ENCODE measurements around the gene UBE2D2.

GRCh38 chr5:139552893-139553575, 8.1 kb upstream of the UBE2D2 start:
- no peak for TF ChIP-seq SPI1 (IDR thresholded peaks at IDR 0.05; ENCODE audit: low read depth, low read length)
- TF ChIP-seq POLR2A (IDR thresholded peaks at IDR 0.05; ENCODE audit: low read depth, low read length) = no peak
- no peak for TF ChIP-seq PAX5 (IDR thresholded peaks at IDR 0.05; ENCODE audit: insufficient read depth, low read length, severe bottlenecking)
- TF ChIP-seq POLR2AphosphoS5 (IDR thresholded peaks at IDR 0.05; ENCODE audit: low read depth, low read length) = no peak
- TF ChIP-seq TAF1 (IDR thresholded peaks at IDR 0.05; ENCODE audit: low read depth, low read length) = no peak

Measured in GM12891 (cell line).